HG02610 (cell line): ENCODE measurements around the gene TTC32.
"Not testable (repeated sequence)": the region's sequence is repeated elsewhere in the genome, so short reads cannot be mapped to it uniquely, and the experiment has no call there.

Experiments
- ATAC-seq: cut with Tn5 transposase; IDR thresholded peaks from one replicate; pipeline ENCODE4 v1.9.1; 2021; ENCODE audit warnings: mild to moderate bottlenecking, moderate library complexity; ENCODE audit not compliant: unreplicated experiment

TTC32 gene

GRCh38 chr2:19899985-19900930 is 1.5 kb downstream of the TTC32 start:
- peak; percentile 29 for ATAC-seq

GRCh38 chr2:19898592-19899329 is 3.0 kb downstream of the TTC32 start:
- no peak for ATAC-seq

GRCh38 chr2:19897623-19898245 is 4.0 kb downstream of the TTC32 start:
- ATAC-seq: no peak

- ATAC-seq: no peak
These were observed 6.2 kb downstream of the TTC32 start for GRCh38 chr2:19895535-19895934.

- ATAC-seq: peak; percentile 14
These were observed 7.5 kb downstream of the TTC32 start for GRCh38 chr2:19894134-19894792.

- ATAC-seq: peak; percentile 81
These were observed 8.2 kb downstream of the TTC32 start for GRCh38 chr2:19893520-19894133.

GRCh38 chr2:19891971-19892370 is 9.8 kb downstream of the TTC32 start:
- ATAC-seq: not testable (repeated sequence)

- no peak for ATAC-seq
These were observed 11.7 kb downstream of the TTC32 start for GRCh38 chr2:19890104-19890503.

GRCh38 chr2:19888831-19889230 is 13.0 kb downstream of the TTC32 start:
- no peak for ATAC-seq

- ATAC-seq: no peak
These were observed 14.3 kb downstream of the TTC32 start for GRCh38 chr2:19887510-19887909.

GRCh38 chr2:19886261-19886660 is 15.5 kb downstream of the TTC32 start:
- no peak for ATAC-seq

- no peak for ATAC-seq
These were observed 16.0 kb downstream of the TTC32 start for GRCh38 chr2:19885791-19886190.

- ATAC-seq: no peak
These were observed 17.6 kb downstream of the TTC32 start for GRCh38 chr2:19883971-19884720.

GRCh38 chr2:19883486-19883885 is 18.3 kb downstream of the TTC32 start:
- ATAC-seq: no peak

- no peak for ATAC-seq
These were observed 19.5 kb downstream of the TTC32 start for GRCh38 chr2:19882286-19882685.

GRCh38 chr2:19881908-19882265 is 19.9 kb downstream of the TTC32 start:
- ATAC-seq: no peak

GRCh38 chr2:19881221-19881907 is 20.4 kb downstream of the TTC32 start:
- ATAC-seq: no peak

- not testable (repeated sequence) for ATAC-seq
These were observed 21.6 kb downstream of the TTC32 start for GRCh38 chr2:19880191-19880590.

GRCh38 chr2:19879120-19879519 is 22.7 kb downstream of the TTC32 start:
- ATAC-seq: no peak
